ENCODE data around the gene SAMD13.

The SAMD13 gene, protein sequence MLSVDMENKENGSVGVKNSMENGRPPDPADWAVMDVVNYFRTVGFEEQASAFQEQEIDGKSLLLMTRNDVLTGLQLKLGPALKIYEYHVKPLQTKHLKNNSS

DNA sequence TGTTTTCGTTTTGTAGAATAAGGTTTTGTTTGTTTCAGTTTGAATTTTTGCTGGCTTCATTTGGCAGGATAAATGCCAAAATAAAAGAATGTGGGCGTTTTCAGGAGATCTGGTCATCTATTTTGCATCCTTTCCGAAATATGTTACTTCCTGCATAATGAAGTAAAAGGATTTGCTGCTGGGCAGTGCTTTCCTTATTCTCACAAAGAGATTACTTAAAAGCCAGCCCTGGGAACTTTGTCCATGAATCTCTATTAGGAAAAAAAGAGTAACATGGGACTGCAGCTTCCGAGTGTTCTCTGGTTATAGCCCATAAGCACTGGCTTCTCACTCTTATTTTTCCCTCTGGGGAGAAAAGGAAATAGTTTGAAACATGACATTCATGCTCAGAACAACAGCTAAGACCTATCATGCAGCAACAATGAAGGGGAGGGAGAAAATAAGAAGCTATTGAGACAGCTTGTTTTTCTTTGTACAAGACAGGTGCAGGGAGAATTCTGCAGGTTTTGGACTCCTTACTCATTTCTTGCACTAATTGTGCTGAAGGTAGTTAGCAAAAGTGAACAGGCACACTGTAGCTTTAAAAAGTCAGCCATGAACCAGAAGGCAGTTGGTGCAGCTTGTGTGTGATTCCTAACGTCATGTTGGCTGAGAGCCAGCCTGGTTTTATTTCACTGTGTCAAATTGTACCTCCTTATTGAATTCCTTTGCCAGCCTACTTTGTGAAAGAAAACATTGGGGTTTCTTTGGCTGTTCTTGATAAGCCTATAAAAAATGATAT lies at the start of gene SAMD13:
SAMD13 (plus strand) TSS at position 705 of the 781 bp plus-strand sequence. CDS start 1,527 bp downstream, outside the sequence.
- in situ Hi-C loops (cut with MboI; ENCODE audit: low sequenced_read_pairs): no loop called here

DNA sequence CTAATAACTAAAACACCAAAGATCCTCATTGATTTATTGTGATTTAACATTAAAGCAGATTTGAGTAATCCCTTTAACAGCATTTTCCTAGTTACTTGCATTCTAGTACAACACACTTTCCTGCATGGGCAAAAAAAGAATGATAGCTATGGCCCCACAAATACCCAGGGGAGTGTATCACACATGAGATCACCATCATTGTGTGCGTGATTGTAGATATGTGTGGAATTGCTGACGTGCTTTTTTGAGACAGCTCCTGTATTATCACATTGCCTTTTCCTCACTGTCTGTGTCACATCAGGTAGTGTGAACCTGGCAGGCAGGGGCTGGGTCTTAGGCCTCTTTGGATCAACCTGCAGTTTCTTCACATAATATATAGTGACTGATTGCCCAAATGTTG lies 48.5 kb upstream of the SAMD13 start:
- in situ Hi-C loops (cut with MboI; ENCODE audit: low sequenced_read_pairs): no loop called here

DNA sequence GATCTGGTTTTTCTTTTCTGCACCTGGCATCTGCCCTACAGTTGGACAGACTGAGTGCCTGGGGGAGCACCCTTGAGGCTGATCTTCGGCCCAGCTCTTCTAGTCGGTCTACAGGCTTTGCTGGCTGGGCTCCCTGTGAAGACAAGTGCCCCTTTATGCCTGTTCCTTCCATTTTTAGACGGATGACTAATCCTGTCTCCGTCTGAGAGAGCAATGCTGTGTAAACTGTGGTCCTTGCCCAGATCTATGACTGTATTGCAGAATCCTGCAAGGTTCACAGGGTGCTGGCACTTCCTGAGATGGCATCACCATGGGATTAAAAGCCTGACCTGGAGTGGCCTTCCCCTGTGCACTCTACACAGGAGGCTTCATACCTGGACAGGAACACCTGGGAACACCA lies 47.6 kb upstream of the SAMD13 start:
- in situ Hi-C loops (cut with MboI; ENCODE audit: low sequenced_read_pairs): no loop called here

DNA sequence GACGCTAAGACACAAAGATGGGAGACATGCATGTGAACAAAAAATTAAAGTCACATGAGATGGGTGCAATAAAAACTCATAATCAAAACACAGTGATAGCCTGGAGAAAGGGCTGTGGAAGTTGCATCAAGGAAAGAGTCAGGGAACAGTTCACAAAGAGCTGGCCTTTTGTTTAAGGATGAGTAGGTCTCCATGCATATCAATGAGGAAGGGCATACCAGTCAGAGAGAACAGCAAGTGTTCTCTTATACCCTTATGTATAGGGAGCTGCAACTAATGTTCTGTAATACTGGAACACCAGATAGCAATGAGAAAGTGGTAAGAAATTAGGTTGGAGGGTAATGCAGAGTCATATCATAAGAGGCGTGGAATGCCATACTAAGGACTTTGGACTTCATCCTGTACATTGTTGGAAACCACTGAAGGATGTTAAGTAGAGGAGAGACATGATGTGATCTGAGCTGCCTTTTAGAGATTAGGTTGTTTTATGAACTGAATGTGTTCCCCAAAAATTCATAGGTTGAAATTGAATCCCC lies 46.7 kb upstream of the SAMD13 start:
- in situ Hi-C loops (cut with MboI; ENCODE audit: low sequenced_read_pairs): no loop called here

DNA sequence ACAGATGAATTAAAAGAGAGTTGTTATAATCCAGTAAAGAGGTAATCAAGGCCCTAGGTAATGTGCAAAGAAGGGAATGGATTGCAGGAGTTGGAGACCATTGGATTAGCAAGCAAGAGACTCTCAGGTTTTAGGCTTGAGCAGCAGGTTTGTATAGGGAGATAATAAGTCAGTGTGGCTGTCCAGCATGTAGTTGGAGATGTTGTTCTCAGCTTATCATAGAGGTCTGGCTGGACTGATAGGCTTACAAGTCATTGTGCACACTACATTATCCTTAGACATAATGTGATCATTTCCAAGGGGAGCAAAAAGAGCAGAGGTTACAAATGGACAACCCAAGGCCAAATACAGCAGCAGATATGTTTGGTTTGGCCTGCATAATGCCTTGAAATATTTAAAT lies 45.9 kb upstream of the SAMD13 start:
- in situ Hi-C loops (cut with MboI; ENCODE audit: low sequenced_read_pairs): no loop called here

DNA sequence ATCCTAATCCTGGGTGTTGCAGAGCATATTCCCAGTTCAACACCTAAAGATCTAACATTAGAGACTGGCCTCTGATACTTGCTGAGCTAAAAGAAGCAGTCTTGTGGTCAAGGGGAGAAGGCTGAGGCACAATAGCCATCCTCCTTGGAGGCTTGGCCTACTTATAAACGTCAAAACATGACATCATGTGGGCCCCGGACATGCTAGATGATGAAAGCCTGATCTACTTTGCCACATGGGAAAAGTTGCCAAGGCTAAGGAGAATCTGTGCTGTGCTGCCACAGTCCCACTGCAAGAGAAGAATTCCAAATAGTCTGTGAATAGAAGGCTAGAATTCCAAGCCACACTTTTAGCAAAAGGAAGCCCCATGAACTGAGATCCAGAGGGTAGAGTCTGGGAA lies 43.9 kb upstream of the SAMD13 start:
- in situ Hi-C loops (cut with MboI; ENCODE audit: low sequenced_read_pairs): no loop called here

DNA sequence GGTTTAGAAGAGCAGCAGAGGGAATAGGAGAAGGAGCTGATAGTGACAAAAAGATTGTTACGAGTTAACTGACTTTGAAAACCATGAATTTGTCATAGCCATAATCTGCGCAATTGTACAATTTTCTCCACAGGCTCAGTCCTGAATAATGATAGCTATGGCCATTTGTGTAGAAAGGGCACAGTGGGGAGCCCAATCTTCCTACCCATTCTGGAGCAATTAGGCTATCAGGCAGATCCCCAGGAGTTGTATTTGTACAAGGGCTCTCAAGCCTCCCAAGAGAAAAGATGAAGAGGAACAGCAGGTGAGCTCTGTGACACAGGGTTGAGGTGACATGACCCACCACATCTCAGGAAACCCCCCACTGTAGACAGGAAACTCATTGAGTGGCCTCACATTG lies 42.1 kb upstream of the SAMD13 start:
- in situ Hi-C loops (cut with MboI; ENCODE audit: low sequenced_read_pairs): no loop called here

DNA sequence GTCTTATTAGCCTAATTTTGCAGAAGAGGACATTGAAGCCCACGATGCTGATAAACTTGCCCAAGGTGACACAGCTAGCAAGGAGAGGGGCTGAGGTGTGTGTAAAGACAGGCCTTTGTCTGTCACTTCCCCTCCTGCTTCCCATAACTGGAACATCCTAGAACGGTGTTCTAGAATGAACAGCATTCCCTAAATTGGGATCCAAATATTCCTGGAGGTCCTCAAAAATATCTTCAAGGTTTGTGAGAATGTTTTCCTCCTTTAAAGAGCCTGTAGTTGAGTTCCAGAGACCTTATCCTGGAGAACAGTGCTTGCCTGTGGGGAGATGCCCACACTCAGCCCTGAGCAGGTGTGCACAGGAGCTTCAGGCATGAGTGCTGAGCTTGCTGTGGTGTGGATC lies 41.5 kb upstream of the SAMD13 start:
- in situ Hi-C loops (cut with MboI; ENCODE audit: low sequenced_read_pairs): no loop called here

DNA sequence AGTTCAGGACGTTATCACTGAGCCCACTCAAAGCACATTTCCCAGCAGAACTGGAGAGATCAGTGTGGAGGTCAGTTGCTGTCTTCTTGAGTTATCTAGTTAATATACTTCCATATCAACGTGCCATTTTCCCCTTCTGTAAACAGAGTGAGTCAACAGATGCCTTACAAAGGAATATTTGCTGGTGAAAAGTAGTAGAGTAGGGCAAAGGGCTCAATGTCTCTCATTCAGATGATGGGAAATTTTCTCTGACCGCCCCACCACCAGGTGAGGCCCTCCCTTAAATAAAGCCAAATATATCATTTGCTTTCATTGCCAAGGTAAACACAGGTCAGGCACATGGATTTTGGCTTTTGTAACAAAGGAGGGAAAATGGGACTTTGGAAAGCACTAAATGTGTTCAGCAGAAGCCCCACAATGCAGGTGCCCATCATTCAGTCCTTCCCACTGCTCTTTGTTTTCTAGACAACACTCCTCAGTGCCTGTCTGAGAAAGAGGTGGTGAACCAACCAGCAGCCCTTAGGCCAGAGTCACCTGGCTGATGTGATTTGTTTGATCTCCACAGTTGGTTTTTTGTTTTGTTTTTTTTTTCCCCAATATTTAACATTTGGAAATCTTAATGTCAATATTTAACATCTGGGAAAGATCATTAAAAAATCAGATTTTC lies 40.5 kb upstream of the SAMD13 start:
- in situ Hi-C loops (cut with MboI; ENCODE audit: low sequenced_read_pairs): no loop called here

DNA sequence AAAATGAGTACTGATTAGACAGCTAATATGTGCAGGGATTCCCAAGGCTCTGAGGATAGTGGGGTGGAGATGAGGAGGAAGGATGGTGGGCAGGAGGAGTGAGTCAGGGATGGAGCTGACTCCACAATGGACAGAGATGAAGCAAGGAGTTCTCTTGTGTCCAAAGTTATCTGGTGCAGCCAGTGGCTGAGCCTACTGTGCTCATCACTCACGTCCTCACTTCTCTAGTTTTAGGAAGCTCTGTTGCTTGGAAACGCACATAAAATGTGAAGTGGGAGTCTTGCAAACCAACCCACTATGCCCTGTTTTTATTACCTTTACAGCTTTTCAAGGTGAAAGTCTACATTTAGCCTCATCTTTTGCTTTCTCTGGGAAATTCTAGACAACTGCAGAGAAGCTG lies 36.5 kb upstream of the SAMD13 start:
- in situ Hi-C loops (cut with MboI; ENCODE audit: low sequenced_read_pairs): no loop called here

DNA sequence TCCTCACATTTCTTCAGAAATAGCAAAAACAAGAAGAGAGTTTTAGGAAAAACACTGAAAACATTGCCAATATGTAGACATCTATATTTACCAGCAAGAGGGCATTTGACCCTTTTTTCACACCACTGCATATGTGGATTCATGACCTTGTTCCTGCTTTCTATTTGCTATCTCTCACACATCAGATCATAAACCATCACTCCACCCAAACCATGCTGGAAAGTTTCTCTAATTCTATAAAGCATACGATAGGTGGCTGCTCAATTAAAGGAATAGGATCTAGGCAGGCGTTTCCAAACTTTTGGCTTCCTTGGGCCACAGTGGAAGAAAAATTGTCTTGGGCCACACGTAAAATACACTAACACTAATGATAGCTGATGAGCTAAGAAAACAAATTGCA lies 35.6 kb upstream of the SAMD13 start:
- in situ Hi-C loops (cut with MboI; ENCODE audit: low sequenced_read_pairs): no loop called here

DNA sequence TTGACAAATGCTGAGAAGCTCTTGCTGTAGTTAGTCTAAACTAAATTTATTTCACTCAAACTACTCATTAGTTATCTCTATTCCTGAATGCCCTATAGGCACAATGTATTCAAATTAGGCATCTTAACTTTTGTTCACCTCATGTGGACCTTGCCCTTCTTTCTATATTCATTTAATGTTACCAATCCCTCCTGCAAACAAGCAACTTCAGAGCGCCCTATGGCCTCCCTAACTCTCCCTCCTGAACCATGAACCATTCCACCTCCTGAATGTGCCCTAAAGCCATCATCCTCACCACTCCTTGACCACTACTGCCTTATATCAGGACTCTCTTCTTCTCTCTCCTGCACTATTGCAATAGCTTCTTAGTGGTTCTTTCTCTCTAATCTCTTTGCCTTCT lies 34.8 kb upstream of the SAMD13 start:
- in situ Hi-C loops (cut with MboI; ENCODE audit: low sequenced_read_pairs): no loop called here

DNA sequence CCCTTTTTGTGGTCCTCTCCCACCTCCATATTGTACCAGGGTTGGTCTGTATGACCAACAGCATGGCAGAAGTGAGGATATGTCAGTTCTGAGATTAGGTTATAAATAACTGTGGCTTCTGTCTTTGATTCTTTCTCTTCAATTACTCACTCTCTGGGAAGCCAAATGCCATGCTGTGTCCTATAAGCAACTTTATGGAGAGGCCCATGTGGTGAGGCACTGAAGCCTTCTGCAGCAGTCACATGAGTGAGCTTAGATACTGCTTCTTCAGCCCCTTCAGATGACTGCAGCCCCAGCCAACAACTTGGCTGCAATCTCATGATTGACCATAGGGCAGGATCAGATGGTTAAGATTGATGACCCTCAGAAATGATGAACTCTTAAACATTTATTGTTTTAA lies 34.0 kb upstream of the SAMD13 start:
- in situ Hi-C loops (cut with MboI; ENCODE audit: low sequenced_read_pairs): no loop called here

DNA sequence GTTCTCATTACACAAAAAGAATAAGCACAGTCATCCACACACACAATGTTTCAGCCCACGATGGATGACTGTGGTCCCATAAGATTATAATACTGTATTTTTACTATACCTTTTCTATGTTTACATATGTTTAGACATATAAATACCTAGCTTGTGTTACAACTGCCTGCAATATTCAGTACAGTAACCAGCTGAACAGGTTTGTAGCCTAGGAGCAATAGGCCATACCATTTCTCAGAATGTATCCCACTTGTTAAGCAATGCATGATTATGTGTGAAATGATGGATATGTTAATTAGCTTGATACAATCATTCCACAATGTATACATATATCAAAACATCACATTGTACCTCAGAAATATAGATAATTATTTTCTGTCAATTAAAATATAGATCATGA lies 33.2 kb upstream of the SAMD13 start:
- in situ Hi-C loops (cut with MboI; ENCODE audit: low sequenced_read_pairs): no loop called here

DNA sequence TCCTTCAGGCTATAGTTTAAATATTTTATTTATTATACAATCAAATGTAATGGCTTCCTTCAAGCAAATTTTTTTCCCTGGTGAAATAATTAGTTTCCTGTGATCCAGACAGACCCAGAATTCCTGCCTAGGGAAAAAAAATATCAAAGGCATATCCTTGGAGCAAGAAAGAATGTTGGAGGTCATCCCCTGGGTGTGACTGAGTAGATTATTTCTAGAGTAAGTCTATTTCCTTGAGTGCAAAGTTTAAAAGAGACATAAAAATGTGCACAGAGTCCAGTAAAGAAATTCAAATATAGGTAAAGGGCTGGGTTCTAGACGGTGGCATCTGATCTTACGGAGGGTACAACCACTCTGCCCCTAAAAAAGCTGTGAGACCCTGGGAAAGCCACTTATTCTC lies 32.2 kb upstream of the SAMD13 start:
- in situ Hi-C loops (cut with MboI; ENCODE audit: low sequenced_read_pairs): no loop called here

DNA sequence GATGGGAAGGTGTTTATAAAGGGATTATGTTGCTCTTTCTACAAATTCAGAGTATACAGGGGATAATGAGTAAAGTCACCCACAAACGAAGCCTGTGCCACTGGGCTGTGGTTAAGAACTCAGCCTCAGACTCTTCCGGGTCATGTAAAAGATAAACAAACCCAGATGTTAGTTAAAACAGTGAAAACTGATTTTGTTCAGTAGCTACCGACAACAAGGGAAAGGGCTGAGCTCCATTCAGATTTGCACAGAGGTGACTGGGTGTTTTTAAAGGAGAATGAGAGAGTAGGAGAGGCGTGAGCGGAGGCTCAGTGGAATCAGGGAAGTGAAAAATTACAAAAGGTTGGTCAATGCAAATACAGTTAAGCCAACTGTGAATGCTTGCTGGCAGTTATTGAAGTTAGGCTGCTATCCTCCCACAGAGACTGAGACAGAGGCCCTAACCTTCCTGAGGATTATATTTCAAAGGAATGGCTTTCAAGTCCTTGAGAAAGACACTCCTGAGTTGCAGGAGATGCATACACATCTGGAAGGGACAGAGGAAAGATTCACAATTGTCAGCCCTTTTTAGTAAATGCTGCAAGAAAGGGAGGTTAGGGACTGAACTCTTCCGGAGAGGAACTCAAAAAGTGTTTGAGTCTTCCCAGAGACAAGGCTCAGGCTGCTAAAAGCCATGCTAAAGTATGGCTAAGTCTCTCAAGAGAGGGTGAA lies 29.9 kb upstream of the SAMD13 start:
- in situ Hi-C loops (cut with MboI; ENCODE audit: low sequenced_read_pairs): no loop called here

DNA sequence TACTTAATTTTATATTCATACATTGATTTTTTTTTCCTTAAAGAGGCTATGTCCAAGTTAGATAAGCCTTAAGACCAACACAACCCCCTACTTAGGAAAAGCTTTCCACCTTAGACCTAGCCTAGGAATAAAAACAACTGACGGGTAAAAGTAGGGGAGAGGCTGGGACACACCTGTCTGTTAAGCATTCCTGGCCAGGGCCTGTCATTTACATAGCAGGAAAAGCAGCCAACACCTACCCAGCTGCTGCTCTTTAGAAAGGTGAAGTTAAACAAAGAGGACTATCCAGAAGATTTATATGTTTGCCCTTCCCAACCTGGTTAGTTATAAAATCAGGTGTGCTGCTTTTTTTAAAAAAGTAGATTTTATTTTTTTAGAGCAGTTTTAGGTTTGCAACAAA lies 29.1 kb upstream of the SAMD13 start:
- in situ Hi-C loops (cut with MboI; ENCODE audit: low sequenced_read_pairs): no loop called here

DNA sequence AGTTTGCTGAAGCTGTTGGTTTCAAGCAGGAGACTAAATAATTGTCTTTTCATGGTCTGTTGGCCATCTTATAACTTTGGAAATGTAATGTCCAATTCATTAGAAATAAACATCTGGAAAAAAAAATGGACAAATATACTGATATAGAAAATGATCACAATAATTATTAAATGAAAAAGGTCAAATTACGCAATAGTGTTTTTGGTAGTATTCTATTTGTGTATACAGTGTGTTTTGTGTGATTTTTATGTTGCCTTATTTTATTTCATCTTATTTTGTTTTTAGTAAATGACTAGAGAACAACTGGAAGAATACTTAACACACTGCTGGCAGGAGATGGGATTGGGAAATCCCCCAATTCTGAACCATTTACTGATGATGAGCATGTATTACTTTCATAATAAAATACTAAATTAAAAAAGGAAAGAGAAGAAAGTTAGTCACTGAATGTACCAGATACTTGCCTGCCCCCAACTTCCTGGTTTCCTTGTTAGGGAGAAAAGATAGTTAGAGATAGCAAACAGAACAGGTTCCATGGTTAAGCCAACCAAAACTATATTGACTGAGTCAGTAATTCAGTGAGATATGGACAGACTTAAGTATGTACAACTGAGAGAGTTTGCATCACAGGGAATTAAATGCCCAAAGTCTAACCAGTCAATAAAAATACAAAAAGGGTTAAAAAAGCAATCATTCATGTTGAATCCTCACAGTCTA lies 24.0 kb upstream of the SAMD13 start:
- in situ Hi-C loops (cut with MboI; ENCODE audit: low sequenced_read_pairs): no loop called here

DNA sequence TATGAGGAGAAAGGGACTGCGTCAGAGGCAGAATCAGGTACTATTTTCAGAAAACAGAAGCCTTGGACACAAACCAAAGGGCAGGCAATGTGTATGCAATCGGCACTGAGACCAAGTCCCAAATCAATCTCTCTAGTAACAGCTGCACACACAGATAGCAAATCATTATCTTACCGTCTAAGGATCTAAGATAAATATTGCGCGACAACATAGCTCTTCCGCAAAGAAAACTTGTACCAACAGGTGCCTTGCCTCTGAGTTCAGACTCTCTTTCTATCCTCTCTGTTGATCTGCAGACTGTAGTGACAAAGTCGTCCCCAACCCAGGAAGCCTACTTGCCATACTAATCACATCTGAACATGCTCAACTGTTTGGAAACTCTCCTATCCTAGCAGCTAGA lies 22.6 kb upstream of the SAMD13 start:
- in situ Hi-C loops (cut with MboI; ENCODE audit: low sequenced_read_pairs): no loop called here

DNA sequence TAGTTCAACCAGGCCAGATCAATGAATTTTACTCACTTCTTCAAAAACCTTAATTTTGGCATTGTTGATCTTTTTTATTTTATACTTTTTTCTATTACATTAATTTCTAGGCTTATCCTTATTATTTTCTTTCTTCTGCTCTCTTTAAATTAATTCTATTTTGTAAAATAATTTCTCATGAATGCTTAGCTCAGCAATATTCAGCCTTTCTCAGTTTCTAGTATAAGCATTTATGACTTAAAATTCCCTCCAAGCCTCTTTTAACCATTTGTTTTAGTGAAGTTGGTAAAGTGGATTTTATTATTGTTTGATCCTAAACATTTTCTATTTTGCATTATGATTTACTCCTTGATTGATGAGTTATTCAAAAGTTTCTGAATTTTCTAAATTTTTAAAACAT lies 20.6 kb upstream of the SAMD13 start:
- in situ Hi-C loops (cut with MboI; ENCODE audit: low sequenced_read_pairs): no loop called here

DNA sequence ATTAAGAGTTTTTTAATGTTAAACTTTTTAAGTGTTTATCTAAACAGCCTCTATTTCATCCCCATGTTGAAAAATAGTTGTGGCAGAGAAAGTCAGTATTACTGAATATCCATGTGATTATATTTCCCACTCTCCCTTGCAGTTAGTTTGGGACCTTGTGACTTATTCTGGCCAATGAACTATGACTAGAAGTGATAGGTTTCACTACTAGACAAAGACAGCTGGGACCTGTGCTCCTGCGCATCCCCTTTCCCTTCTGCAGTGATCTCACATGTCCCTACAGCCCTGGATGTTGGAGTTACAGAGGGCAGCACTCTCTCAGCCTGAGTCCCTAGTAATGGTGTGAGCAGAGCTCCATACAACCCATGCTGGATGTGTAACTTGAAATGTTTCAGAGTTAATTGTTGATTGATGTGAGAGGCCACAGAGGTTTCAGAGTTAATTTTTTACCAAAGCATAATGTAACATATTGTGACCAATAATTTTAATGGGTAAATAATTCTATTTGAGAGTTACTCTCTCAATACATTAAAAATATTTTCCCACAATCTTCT lies 18.7 kb upstream of the SAMD13 start:
- in situ Hi-C loops (cut with MboI; ENCODE audit: low sequenced_read_pairs): no loop called here

All from HL-60/S4 (cell line).